Coronary artery (tissue), 2 donors: Measurements from ENCODE around the gene EGLN3.
A peak's percentile ranks its signal among the peaks of the same experiment; 100 is the strongest.

Experiments
- DNase-seq: peaks from one replicate; pipeline ENCODE4 v3.0.0-alpha.2; 2017; ENCODE audit warnings: low spot score
- H3K27ac ChIP-seq, 2 donors: fragments of 200-600 bp; sonication (generic); one replicate each; pipeline ENCODE4 v1.5.1; 2016 to 2019
- H3K4me3 ChIP-seq: fragments of 200-600 bp; sonication (generic); 2 replicates; pipeline ENCODE4 v1.5.1; 2016; ENCODE audit warnings: mild to moderate bottlenecking, moderate library complexity
- CTCF ChIP-seq: fragments of 200-600 bp; sonication (generic); IDR thresholded peaks from one replicate; pipeline ENCODE4 v1.5.1; 2019; ENCODE audit warnings: antibody characterized with exemption

EGLN3 gene

DNA sequence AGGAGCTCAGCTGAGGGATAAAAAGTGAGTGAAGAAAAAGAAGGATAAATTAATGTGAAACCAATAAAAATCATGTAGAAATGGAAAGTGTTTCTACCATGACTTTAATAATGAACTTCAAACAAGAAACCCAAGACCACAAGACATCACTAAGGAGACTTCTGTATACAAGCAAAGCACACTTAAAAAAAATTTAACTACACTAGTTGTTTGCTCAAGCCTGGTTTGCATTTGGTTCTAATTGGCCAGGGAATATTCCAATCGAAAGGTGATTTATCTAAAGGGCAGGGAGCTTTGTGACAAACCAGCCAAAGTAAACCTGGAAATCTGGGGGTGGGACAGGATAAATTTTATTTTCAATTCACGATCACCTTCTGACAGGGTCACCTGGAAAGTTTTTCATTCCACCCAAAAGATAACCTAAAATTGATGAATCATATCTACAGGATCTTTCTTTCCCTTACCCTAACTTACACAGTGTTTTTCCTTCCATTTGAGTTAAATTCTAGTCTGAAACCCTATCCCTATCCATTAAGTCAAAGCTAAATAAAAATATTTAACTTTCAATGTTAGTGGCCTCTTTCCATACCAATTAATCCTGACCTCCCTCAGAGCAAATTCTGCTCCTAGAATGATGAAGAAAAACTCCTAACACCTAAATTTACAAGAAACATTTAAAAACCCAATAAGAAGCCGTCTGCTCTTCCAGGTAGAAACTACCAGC, 2.6 kb downstream of the EGLN3 start:
- no peak for DNase-seq
- TF ChIP-seq CTCF: no peak
- Histone ChIP-seq H3K4me3 (no peak overlapping the region), H3K27ac (no peak overlapping the region)

DNA sequence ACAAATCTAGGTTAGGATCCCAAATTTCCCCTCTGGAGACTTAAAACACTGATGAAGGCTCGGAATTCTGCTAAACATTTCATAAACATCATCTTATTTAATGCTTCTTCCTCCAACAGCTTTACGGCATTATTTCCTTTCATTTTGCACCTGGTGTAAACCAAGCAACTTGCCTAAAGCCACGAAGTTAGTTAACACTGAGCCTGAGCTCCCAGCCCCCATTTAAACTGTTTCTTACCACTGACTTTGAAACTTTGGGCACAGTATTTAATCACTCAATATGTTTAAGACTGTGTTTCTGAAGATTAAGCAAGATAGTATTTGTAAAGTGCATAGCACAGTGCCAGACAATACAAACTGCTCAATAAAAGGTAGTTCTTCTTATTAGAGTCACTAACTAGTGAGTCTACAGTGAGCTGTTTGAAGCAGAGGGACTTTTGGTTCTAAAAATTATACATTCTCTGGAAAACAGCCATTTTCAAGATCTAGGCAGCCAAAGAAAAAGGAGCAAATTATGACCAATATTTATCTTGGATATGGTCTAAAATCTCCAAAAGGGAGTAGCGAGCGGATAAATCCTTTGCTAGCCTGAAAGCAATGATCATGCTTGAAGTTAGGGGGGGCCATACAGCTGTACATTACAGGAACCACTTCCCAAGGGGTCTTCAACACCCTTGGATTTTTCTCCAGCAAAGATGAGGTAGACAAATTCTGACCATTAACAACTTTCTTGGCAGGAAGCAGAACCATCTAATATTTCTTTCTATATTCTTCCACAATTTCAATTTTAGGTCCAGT, 4.0 kb downstream of the EGLN3 start:
- no peak for TF ChIP-seq CTCF
- Histone ChIP-seq H3K27ac (peak overlapping the region; percentile 2 to 42), H3K4me3 (peak overlapping the region; percentile 9)
- no peak for DNase-seq

GRCh38 chr14:33945210-33946088, 5.4 kb downstream of the EGLN3 start:
- TF ChIP-seq CTCF: no peak
- Histone ChIP-seq H3K4me3 (no peak overlapping the region), H3K27ac (no peak overlapping the region)
- DNase-seq: no peak

GRCh38 chr14:33943096-33943883, 7.6 kb downstream of the EGLN3 start:
- TF ChIP-seq CTCF: no peak

GRCh38 chr14:33941718-33942117, 9.2 kb downstream of the EGLN3 start:
- no peak overlapping the region for H3K27ac ChIP-seq
- DNase-seq: no peak
- H3K4me3 ChIP-seq: no peak overlapping the region
- no peak for TF ChIP-seq CTCF

More at GRCh38 chr14:33943096-33943883, 7.6 kb downstream of the EGLN3 start:
- H3K27ac ChIP-seq: no peak overlapping the region
- H3K4me3 ChIP-seq: no peak overlapping the region
- DNase-seq: no peak

DNA sequence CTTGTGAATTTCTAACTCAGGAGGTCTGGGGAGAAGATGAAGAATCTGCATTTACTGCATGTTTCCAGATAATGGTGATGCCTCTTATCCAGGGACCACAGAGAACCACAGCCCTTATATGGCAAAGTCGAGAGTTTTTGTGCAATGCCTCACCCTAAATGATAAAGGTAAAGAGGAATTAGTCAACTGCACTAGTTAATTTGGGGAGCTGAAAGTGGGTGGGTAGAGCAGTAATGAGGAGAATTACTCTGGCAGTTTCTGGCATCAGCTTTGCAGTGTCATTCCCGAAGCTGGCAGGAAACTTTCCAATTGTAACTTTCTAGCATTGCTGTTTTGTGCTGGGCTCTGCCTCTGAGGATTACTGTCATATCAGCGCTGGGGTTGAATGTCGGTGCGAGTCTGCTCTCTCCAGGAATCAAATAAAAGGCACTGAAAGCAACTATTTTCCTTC, 10.3 kb downstream of the EGLN3 start:
- Histone ChIP-seq H3K27ac (no peak overlapping the region), H3K4me3 (no peak overlapping the region)
- TF ChIP-seq CTCF: no peak
- DNase-seq: no peak
